GM19023 (cell line): ENCODE results near the gene RMRP.
A peak's percentile ranks its signal among the peaks of the same experiment; 100 is the strongest.
"Not testable (repeated sequence)": the region's sequence is repeated elsewhere in the genome, so short reads cannot be mapped to it uniquely, and the experiment has no call there.

Experiments used
- ATAC-seq: cut with Tn5 transposase; IDR thresholded peaks from one replicate; pipeline ENCODE4 v1.9.1; 2021; ENCODE audit warnings: mild to moderate bottlenecking, moderate library complexity; ENCODE audit not compliant: unreplicated experiment

The RMRP gene

GRCh38 chr9:35646153-35646532, 11.7 kb downstream of the RMRP start:
- no peak for ATAC-seq

GRCh38 chr9:35645736-35646135, 12.1 kb downstream of the RMRP start:
- not testable (repeated sequence) for ATAC-seq

GRCh38 chr9:35643046-35643445, 14.8 kb downstream of the RMRP start:
- no peak for ATAC-seq

GRCh38 chr9:35641478-35641877, 16.3 kb downstream of the RMRP start:
- not testable (repeated sequence) for ATAC-seq

- not testable (repeated sequence) for ATAC-seq
These were observed 17.4 kb downstream of the RMRP start for GRCh38 chr9:35640431-35640830.

GRCh38 chr9:35639631-35640030, 18.2 kb downstream of the RMRP start:
- ATAC-seq = no peak

GRCh38 chr9:35639225-35639624, 18.6 kb downstream of the RMRP start:
- ATAC-seq = not testable (repeated sequence)

DNA sequence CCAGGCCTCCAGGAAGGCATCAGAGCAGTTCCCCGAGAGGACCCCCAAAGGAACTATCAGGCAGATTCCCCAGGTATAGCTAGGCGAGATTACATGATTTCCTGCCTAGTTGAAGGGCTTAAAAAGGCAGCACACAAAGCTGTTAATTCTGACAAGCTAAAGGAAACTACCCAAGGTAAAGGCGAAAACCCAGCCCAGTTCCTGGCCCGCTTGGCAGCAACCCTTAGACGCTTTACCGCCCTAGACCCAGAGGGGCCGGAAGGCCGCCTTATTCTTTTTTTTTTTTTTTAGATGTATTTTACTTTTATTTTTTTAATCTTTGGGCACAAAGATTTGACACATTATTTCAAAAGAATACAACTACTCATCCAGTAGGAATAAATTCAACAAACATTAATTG, 19.1 kb downstream of the RMRP start:
- ATAC-seq = not testable (repeated sequence)

DNA sequence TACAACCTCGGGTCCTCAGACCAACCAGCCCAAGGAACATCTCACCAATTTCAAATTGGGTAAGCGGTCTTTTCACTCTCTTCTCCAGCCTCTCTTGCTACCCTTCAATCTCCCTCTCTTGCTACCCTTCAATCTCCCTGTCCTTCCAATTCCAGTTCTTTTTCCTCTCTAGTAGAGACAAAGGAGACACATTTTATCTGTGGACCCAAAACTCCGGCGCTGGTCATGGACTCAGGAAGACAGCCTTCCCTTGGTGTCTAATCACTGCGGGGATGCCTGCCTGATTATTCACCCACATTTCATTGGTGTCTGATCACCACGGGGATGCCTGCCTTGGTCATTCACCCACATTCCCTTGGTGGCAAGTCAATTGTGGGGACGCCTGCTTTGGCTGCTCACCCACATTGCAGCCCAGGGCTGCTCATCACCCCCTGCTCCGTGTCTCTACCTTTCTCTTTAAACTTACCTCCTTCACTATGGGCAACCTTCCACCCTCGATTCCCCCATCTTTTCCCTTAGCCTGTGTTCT, 20.3 kb downstream of the RMRP start:
- ATAC-seq = not testable (repeated sequence)

- not testable (repeated sequence) for ATAC-seq
These were observed 21.0 kb downstream of the RMRP start for GRCh38 chr9:35636877-35637246.

DNA sequence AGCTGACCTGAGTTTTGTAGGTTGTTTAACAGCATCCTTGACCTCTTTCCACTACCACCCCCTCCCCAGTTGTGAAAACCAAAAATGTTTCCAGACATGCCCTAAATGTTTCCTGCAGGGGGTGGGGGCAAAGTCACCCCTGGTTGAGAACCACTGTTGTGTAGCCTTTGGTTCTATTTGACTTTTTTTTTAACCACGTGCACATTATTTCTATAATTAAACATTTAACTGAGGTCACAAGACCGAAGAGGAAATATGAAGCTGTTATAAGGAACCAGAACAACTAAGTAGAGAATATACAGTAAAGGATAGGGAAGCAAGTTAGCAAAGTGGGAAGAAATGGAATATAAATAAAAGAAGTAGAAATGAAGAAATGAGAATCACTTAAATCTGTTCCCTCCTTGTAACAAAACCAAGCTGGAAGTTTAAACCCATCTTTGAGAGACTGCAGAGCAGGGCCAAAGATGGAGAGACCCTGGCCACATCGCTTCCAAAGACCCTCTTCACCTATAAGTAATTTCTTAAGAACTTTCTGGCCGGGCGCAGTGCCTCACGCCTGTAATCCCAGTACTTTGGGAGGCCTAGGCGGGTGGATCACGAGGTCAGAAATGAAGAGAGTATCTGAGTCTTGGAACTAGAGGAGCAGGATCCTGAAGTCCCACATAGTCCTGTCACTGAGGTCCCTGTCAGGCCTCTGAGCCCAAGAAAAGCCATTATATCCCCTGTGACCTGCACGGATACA, 21.5 kb downstream of the RMRP start:
- no peak for ATAC-seq

- ATAC-seq = no peak
These were observed 22.1 kb downstream of the RMRP start for GRCh38 chr9:35635730-35636129.

DNA sequence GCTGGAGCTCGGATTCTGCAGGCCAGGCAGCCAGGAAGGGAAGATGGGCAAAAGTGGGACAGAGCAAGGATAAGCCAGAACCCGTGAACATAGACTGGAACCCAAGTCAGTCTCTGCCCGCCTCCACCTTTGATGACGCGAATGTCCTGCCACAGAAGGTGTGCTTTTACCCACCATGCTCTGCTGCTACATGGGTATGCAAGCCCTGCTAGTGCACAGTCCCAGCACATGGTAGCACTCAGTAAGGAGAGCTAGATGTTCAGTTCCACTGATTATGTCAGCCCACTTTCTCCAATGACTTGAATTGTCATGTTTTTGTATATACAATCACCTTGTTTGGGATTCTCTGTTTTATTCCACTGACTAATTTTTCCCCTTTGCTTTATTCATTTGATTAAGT, 28.2 kb downstream of the RMRP start:
- ATAC-seq = no peak

DNA sequence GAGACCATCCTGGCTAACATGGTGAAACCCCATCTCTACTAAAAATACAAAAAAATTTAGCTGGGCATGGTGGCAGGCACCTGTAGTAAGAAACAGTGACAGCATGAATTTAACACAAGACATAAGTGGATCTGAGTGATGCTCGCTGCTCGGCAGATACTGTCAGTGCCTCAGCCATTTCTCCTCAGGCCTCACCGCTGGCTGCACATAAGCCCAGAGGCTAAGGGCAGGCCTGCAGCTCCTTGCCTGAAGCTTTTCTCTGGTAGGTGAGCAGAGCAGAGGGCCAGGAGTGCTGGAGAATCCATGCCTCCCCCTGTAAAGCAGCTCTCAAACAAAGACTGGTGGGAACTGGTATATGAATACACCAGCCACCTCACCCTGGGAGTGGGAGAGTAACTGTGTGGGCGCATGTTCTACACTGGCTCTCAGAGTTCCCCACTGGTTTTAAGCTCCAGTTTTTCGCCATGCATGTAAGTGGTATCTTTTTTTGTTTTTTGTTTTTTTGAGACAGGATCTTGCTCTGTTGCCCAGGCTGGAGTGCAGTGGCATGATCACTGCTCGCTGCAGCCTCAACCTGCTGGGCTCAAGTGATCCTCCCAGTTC, 29.3 kb downstream of the RMRP start:
- ATAC-seq = no peak

DNA sequence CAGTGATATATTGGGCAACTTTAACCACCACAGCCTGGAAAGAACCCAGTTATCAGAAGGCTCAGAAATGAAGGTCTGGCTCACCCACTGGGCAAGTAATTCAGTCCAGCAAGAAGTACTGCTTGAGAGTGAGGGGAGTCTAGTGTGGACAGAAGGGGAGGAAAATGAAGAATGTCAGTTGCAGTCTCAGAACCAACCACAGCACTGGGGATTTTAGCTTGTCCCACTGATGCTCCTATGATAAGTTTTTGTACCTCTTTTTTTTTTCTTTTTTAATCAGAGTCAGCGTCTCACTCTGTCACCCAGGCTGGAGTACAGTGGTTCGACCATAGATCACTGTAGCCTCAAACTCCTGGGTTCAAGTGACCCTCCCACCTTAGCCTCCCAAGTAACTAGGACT, 30.2 kb downstream of the RMRP start:
- ATAC-seq = no peak

GRCh38 chr9:35619800-35620158, 38.0 kb downstream of the RMRP start:
- ATAC-seq = peak; percentile 50

DNA sequence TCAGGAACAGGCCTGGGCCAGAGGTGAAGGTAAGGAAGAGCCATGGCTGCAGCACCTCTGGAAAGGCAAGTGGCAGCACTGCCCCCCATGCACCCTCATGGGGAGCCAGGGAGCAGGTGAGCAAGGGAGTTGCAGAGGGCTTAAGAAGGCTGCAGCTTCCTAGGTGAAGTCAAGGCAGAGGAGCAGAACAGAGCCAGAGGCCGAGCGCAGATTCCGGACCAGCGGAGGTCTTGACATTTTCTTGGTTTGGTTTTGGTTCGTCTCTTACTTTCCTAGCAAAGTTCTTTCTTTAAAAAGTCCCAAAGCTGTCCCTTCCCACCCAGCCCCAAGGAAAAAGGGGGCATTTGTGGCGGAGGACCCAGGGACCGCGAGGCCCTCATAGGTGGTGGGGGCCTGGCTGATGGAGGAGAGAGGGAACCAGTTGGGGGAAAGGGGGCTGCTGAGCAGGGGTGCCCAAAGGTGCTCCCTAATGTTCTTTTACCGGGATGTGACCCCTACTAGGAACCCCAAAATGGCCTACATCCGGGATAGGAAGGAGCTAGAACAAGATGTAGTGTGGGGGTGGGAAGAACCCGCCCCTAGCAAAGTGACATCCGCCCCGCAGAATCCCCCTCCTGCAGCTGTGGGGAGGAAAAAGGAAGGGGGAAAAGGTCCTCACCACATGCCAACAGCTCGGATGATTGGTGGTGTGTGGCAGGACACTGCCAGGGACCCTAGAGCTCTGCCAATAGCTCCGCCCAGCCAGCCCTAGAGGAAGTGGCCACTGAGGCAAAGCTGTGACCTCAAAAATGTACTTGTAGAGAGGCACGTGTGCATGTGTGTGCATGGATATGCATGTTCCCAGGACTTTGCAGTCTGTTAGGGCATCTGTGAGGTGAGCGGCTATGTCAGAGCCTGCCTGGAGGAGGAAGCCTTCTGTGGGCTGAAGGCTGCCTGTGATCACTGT, 38.7 kb downstream of the RMRP start:
- ATAC-seq = peak; percentile 26

DNA sequence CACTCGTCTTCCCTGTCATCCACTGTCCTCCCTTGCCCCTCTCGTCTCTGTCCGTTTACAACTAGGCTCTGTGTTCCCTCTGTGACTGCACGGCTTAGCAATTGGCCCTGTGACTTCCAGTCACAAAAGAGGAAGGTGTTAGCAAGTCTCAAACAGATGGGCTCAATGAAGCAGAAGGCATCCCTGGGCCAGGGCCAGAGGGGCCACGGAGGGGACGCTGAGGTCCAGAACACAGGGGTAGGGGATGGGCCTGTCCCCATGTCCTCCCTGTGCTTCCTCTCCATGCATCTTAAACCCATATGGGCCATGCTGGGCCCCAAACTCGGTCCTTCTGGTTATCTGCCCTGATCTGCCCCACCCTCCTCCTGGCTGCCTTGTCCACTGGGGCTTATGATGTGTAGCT, 39.5 kb downstream of the RMRP start, which contains the start of gene CD72:
Gene CD72 (minus strand): TSS at position 89 of the 403 bp plus-strand sequence. CDS start 110 bp downstream, outside the sequence.
- ATAC-seq = no peak

GRCh38 chr9:35617548-35617947, 40.3 kb downstream of the RMRP start:
- ATAC-seq = no peak

GRCh38 chr9:35616681-35617459, 40.9 kb downstream of the RMRP start:
- peak; percentile 53 for ATAC-seq
